Astrocyte (in vitro differentiated cells and primary cell): ENCODE measurements around the gene UPK3BL1.
"Not testable (repeated sequence)": the region's sequence is repeated elsewhere in the genome, so short reads cannot be mapped to it uniquely, and the experiment has no call there.

ENCODE experiments used
- CTCF ChIP-seq: IDR thresholded peaks from 2 replicates; pipeline ENCODE4 v1.5.1; 2011; ENCODE audit warnings: low read depth, mild to moderate bottlenecking, inconsistent platforms, low read length, moderate library complexity; ENCODE audit not compliant: insufficient read depth
- EZH2 ChIP-seq: IDR thresholded peaks from 2 replicates; pipeline ENCODE4 v1.6.1; 2012; ENCODE audit warnings: mild to moderate bottlenecking, low read length, inconsistent platforms; ENCODE audit not compliant: insufficient read depth

GRCh38 chr7:102680780-102681179, 38.2 kb upstream of the UPK3BL1 start:
- not testable (repeated sequence) for TF ChIP-seq CTCF, EZH2
